A549 (cell line): ENCODE measurements around the gene PPP1R8. TPM values are rescaled to one million over a fixed set of nuclear protein-coding genes. Genes with fewer than 3 reads are reported as not detected.

Source experiments
- ATAC-seq, 2 experiments: fragments of 200-7000 bp in 1 of 2; fragments of >200 bp in 1 of 2; cut with Nextera tagmentation in 1 of 2; cut with Tn5 transposase in 1 of 2; 3 replicates each; pipeline versions ENCODE4 v1.8.0 to v1.9.1; 2018 to 2020; ENCODE audit warnings: mild to moderate bottlenecking in 1 of 2, moderate library complexity in 1 of 2
- CTCF ChIA-PET: fragments of 300-600 bp; sonication (Branson Sonifier 250); formaldehyde crosslinking; extraction: SDS; loops from one replicate; lab custom pipeline; 2021; ENCODE audit warnings: antibody characterized with exemption, inconsistent platforms; lab: Yijun Ruan, JAX
- POLR2A ChIA-PET: fragments of 350-600 bp; formaldehyde crosslinking; extraction: SDS; loops from one replicate; lab custom pipeline; 2021; ENCODE audit warnings: antibody characterized with exemption, inconsistent platforms; lab: Yijun Ruan, JAX
- DNase-seq, 2 experiments: peaks; one replicate each; pipeline versions ENCODE4 v3.0.0 to v3.0.0-alpha.2; 2011 to 2016; ENCODE audit warnings: low read depth in 1 of 2, low spot score in 1 of 2
- FAIRE-seq: peaks from 2 replicates; lab custom pipeline; 2011; peaks lifted over from hg19 to GRCh38; lab: Jason Lieb, UNC
- H3K27ac ChIP-seq, 2 experiments: fragments of >200 bp; sonication (Bioruptor Twin); formaldehyde crosslinking; 3 replicates each; pipeline ENCODE4 v1.5.1; 2016 to 2017
- H3K4me1 ChIP-seq: fragments of >200 bp; sonication (Bioruptor Twin); formaldehyde crosslinking; 3 replicates; pipeline ENCODE4 v1.6.1; 2016
- H3K4me2 ChIP-seq: fragments of >200 bp; sonication (Bioruptor Twin); formaldehyde crosslinking; 3 replicates; pipeline ENCODE4 v1.6.1; 2016
- H3K4me3 ChIP-seq: fragments of >200 bp; sonication (Bioruptor Twin); formaldehyde crosslinking; 3 replicates; pipeline ENCODE4 v1.5.1; 2016
- H3K9me3 ChIP-seq: fragments of >200 bp; sonication (Bioruptor Twin); formaldehyde crosslinking; 3 replicates; pipeline ENCODE4 v1.6.1; 2016
- CBX2 ChIP-seq: fragments of 200-600 bp; sonication (generic); IDR thresholded peaks from 2 replicates; pipeline ENCODE4 v1.6.1; 2016; ENCODE audit warnings: low read depth, mild to moderate bottlenecking, borderline replicate concordance
- CEBPB ChIP-seq, 2 experiments: fragments of >200 bp in 1 of 2; sonication (Bioruptor Twin) in 1 of 2; formaldehyde crosslinking in 1 of 2; IDR thresholded peaks; 2 replicates each; pipeline ENCODE4 v1.6.1; 2012 to 2016
- EHF ChIP-seq: fragments of 250-450 bp; sonication (Bioruptor Pico); IDR thresholded peaks from 2 replicates; pipeline ENCODE4 v1.5.0; 2020; ENCODE audit warnings: mild to moderate bottlenecking
- JUNB ChIP-seq: fragments of >200 bp; sonication (Bioruptor Twin); formaldehyde crosslinking; IDR thresholded peaks from 2 replicates; pipeline ENCODE4 v1.6.1; 2016
- KDM5A ChIP-seq: fragments of 200-600 bp; sonication (generic); IDR thresholded peaks from 2 replicates; pipeline ENCODE4 v1.6.1; 2016; ENCODE audit warnings: antibody characterized with exemption, mild to moderate bottlenecking
- MAX ChIP-seq: IDR thresholded peaks from 2 replicates; pipeline ENCODE4 v1.6.1; 2012
- NFE2L2 ChIP-seq: fragments of 150-350 bp; conservative IDR thresholded peaks from 2 replicates; pipeline ENCODE4 v1.6.1; 2014; ENCODE audit warnings: low read length
- NPAS2 ChIP-seq: fragments of 250-450 bp; sonication (Bioruptor Pico); IDR thresholded peaks from 2 replicates; pipeline ENCODE4 v1.8.0; 2022; ENCODE audit warnings: mild to moderate bottlenecking, moderate library complexity, borderline replicate concordance
- POLR2A ChIP-seq: IDR thresholded peaks from 2 replicates; pipeline ENCODE4 v1.6.1; 2012; ENCODE audit warnings: mild to moderate bottlenecking, low read length
- REST ChIP-seq: fragments of 200-600 bp; sonication (generic); IDR thresholded peaks from 2 replicates; pipeline ENCODE4 v1.6.1; 2016; ENCODE audit warnings: antibody characterized with exemption, mild to moderate bottlenecking, moderate library complexity
- RFX5 ChIP-seq: fragments of 450-650 bp; IDR thresholded peaks from 2 replicates; pipeline ENCODE4 v1.7.1; 2014; ENCODE audit warnings: antibody characterized with exemption, mild to moderate bottlenecking, moderate library complexity
- SREBF2 ChIP-seq: fragments of 450-650 bp; IDR thresholded peaks from 2 replicates; pipeline ENCODE4 v1.6.1; 2014; ENCODE audit warnings: mild to moderate bottlenecking, moderate library complexity
- TFCP2L1 ChIP-seq: fragments of 250-450 bp; sonication (Bioruptor Pico); IDR thresholded peaks from 2 replicates; pipeline ENCODE4 v1.5.0; 2021; ENCODE audit warnings: mild to moderate bottlenecking
- TP53 ChIP-seq: fragments of 250-450 bp; sonication (Bioruptor Pico); IDR thresholded peaks from 2 replicates; pipeline ENCODE4 v1.5.0; 2021; ENCODE audit warnings: mild to moderate bottlenecking, moderate library complexity
- ZC3H11A ChIP-seq: fragments of 450-650 bp; IDR thresholded peaks from 2 replicates; pipeline ENCODE4 v1.6.1; 2014; ENCODE audit warnings: antibody characterized with exemption, mild to moderate bottlenecking
- ZFP36 ChIP-seq: fragments of 450-650 bp; IDR thresholded peaks from 2 replicates; pipeline ENCODE4 v1.6.1; 2014; ENCODE audit warnings: borderline replicate concordance; ENCODE audit not compliant: partially characterized antibody
- ZNF302 ChIP-seq: fragments of 250-450 bp; sonication (Bioruptor Pico); IDR thresholded peaks from 2 replicates; pipeline ENCODE4 v1.9.0; 2021; ENCODE audit warnings: inconsistent platforms, mild to moderate bottlenecking, moderate library complexity
- ZSCAN20 ChIP-seq: fragments of 250-450 bp; sonication (Bioruptor Pico); IDR thresholded peaks from 2 replicates; pipeline ENCODE4 v1.8.0; 2022; ENCODE audit warnings: mild to moderate bottlenecking, moderate library complexity
- WGBS: methylation state at CpG from one replicate; pipeline ENCODE4 v1.1.6; 2017; ENCODE audit errors: missing lambda C conversion rate; 5-methylcytosine and 5-hydroxymethylcytosine counted together
- polyA plus RNA-seq, 4 experiments: library from polyadenylated mRNA; depleted of rRNA in 3 of 4; stranded (reverse); fragments of >200 nt; fragmentation: RNase III in 1 of 4; extraction: RNeasy Plus Mini Kit Qiagen cat#74134 plus additional on column Dnase treatment in 1 of 4; gene quantifications; 2 replicates in 3 of 4; 3 replicates in 1 of 4; pipeline ENCODE4 v1.2.3, GENCODE V29; 2011 to 2017
- TF ChIP-seq, protein P1 (sequence below): fragments of 150-350 bp; IDR thresholded peaks from 2 replicates; pipeline ENCODE4 v1.6.1; 2014; ENCODE audit warnings: low read depth, mild to moderate bottlenecking, low read length
- TF ChIP-seq, protein P2 (sequence below): fragments of >200 bp; sonication (Bioruptor Twin); formaldehyde crosslinking; IDR thresholded peaks from 3 replicates; pipeline ENCODE4 v1.6.1; 2016

The PPP1R8 gene
- polyA plus RNA-seq, 2 of the 4 experiments (the other 2 are of a cell fraction): 34.0 to 42.0 TPM

GRCh38 chr1:27884006-27884954, 53.7 kb downstream of the PPP1R8 start:
- FAIRE-seq (no peak), DNase-seq (no peak), ATAC-seq (no peak)
- H3K9me3 ChIP-seq: no peaks in the 10 kb centered on the region
- ChIA-PET POLR2A (no interaction called here), CTCF (interaction anchor here (0.8 to 0.9 kb wide), 2 partner anchors 9 to 799 kb away, joined by 3 to 4 read pairs; no protein-coding TSS in a partner anchor)
- no peak overlapping the region for H3K27ac ChIP-seq
- TF ChIP-seq TFCP2L1 (CRISPR knock-in tag): no peak
- no peak for TF ChIP-seq MAX
- no peak for TF ChIP-seq EHF (CRISPR knock-in tag)
- TF ChIP-seq POLR2A: no peak
- TF ChIP-seq SREBF2: no peak
- TF ChIP-seq, protein P1, sequence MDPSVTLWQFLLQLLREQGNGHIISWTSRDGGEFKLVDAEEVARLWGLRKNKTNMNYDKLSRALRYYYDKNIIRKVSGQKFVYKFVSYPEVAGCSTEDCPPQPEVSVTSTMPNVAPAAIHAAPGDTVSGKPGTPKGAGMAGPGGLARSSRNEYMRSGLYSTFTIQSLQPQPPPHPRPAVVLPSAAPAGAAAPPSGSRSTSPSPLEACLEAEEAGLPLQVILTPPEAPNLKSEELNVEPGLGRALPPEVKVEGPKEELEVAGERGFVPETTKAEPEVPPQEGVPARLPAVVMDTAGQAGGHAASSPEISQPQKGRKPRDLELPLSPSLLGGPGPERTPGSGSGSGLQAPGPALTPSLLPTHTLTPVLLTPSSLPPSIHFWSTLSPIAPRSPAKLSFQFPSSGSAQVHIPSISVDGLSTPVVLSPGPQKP: no peak
- TF ChIP-seq ZFP36: no peak
- no peak for TF ChIP-seq ZC3H11A
- no peak for TF ChIP-seq NFE2L2
- TF ChIP-seq KDM5A: no peak
- TF ChIP-seq CEBPB (IDR thresholded peaks at IDR 0.05): no peak
- TF ChIP-seq ZNF302 (CRISPR knock-in tag): no peak
- TF ChIP-seq RFX5: no peak
- TF ChIP-seq, protein P2, sequence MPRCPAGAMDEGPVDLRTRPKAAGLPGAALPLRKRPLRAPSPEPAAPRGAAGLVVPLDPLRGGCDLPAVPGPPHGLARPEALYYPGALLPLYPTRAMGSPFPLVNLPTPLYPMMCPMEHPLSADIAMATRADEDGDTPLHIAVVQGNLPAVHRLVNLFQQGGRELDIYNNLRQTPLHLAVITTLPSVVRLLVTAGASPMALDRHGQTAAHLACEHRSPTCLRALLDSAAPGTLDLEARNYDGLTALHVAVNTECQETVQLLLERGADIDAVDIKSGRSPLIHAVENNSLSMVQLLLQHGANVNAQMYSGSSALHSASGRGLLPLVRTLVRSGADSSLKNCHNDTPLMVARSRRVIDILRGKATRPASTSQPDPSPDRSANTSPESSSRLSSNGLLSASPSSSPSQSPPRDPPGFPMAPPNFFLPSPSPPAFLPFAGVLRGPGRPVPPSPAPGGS: no peak
- TF ChIP-seq TP53 (CRISPR knock-in tag): no peak
- no peak for TF ChIP-seq NPAS2 (CRISPR knock-in tag)
- WGBS: 94% methylated on average over 24 of the region's 24 CpGs
- H3K4me2 ChIP-seq: no peak overlapping the region
- H3K4me3 ChIP-seq: no peak overlapping the region
- no peaks in the 10 kb centered on the region for H3K4me1 ChIP-seq

GRCh38 chr1:27885114-27885528, 54.5 kb downstream of the PPP1R8 start:
- TF ChIP-seq ZFP36 (no peak), ZSCAN20 (CRISPR knock-in tag) (no peak), JUNB (no peak), CBX2 (no peak), REST (no peak)
- FAIRE-seq: no peak

More at GRCh38 chr1:27885114-27885528, 54.5 kb downstream of the PPP1R8 start:
- no peaks in the 10 kb centered on the region for H3K4me1 ChIP-seq
- no peak overlapping the region for H3K27ac ChIP-seq
- no peak overlapping the region for H3K4me2 ChIP-seq
- ATAC-seq (no peak), DNase-seq (no peak)
- H3K9me3 ChIP-seq: no peaks in the 10 kb centered on the region
- ChIA-PET POLR2A (no interaction called here), CTCF (interaction anchor here (0.8 kb wide), 1 partner anchor 798 kb away, joined by 3 read pairs; no protein-coding TSS in a partner anchor)
- H3K4me3 ChIP-seq: no peak overlapping the region
- 85% methylated on average over 8 of the region's 8 CpGs for WGBS
